GM18951 (cell line): ENCODE data around the gene IGLL5.

Source experiments
- POLR2A ChIP-seq: IDR thresholded peaks from 4 replicates; pipeline ENCODE4 v1.6.1; 2011; ENCODE audit warnings: mild to moderate bottlenecking; ENCODE audit not compliant: insufficient read length, insufficient read depth; ENCODE audit errors: extremely low read depth
- in situ Hi-C: fragments of 300-500 bp; cut with MboI; formaldehyde crosslinking; loops from one replicate; pipeline ENCODE4 v1.12.0; 2022; ENCODE audit warnings: low sequenced_read_pairs, mixed read lengths, inconsistent platforms; ENCODE audit not compliant: unreplicated experiment

Gene IGLL5

DNA sequence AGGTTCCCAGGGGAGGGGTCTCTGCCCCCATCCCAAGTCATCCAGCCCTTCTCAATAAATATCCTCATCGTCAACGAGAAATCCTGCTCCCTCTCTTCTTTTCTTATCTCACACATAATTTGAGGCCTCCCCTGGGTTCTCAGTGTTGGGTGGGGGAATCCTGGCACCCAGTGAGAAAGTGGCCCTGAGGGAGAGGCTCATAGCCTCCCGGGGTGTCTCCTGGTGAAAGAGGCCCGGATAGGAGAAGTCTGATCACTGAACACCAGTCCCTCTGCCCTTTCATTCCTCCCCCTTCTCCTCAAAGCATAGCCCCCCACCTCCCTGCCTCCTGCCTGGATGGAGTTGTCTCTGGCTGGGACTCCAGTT lies 35.3 kb downstream of the IGLL5 start:
- in situ Hi-C loops: no loop called here
- no peak for TF ChIP-seq POLR2A

- in situ Hi-C loops: no loop called here
- TF ChIP-seq POLR2A: no peak
Observed at GRCh38 chr22:22923379-22923778, 35.8 kb downstream of the IGLL5 start.

GRCh38 chr22:22923930-22924329 lies 36.3 kb downstream of the IGLL5 start:
- TF ChIP-seq POLR2A: no peak
- in situ Hi-C loops: no loop called here

- in situ Hi-C loops: no loop called here
- TF ChIP-seq POLR2A: no peak
Observed at GRCh38 chr22:22924369-22925145, 36.9 kb downstream of the IGLL5 start.

GRCh38 chr22:22925146-22925804 lies 37.7 kb downstream of the IGLL5 start:
- in situ Hi-C loops: no loop called here
- TF ChIP-seq POLR2A: no peak

DNA sequence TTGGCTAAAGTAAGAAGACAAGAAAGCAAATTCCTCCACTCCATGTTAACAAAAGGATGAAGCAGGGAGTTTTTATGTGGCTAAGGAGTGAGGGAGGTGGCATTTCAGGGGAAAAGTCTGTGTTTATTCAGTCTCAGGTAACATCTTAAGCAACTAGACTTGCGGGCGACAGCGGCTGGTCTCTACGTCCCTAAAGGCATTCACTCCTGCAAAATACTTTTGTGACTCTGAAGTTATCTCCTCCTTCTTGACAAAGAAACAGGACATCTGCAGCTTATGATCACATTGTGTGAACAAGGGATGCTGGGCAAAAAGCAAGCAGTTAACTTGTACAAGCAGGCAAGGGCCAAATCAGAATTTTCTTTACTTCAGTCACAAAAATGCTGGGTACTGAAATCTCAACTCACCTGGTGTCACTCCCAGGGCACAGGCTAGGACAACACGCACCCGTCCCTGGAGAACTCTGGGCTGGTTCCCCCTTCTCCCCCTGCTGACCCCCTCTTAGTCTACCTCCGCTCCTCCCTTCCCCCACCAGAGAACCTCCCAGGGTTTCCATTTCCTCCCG lies 38.3 kb downstream of the IGLL5 start:
- in situ Hi-C loops: no loop called here
- no peak for TF ChIP-seq POLR2A

- in situ Hi-C loops: no loop called here
- TF ChIP-seq POLR2A: no peak
Observed at GRCh38 chr22:22926370-22927195, 39.0 kb downstream of the IGLL5 start.

- in situ Hi-C loops: no loop called here
- no peak for TF ChIP-seq POLR2A
Observed at GRCh38 chr22:22927196-22927887, 39.7 kb downstream of the IGLL5 start.

DNA sequence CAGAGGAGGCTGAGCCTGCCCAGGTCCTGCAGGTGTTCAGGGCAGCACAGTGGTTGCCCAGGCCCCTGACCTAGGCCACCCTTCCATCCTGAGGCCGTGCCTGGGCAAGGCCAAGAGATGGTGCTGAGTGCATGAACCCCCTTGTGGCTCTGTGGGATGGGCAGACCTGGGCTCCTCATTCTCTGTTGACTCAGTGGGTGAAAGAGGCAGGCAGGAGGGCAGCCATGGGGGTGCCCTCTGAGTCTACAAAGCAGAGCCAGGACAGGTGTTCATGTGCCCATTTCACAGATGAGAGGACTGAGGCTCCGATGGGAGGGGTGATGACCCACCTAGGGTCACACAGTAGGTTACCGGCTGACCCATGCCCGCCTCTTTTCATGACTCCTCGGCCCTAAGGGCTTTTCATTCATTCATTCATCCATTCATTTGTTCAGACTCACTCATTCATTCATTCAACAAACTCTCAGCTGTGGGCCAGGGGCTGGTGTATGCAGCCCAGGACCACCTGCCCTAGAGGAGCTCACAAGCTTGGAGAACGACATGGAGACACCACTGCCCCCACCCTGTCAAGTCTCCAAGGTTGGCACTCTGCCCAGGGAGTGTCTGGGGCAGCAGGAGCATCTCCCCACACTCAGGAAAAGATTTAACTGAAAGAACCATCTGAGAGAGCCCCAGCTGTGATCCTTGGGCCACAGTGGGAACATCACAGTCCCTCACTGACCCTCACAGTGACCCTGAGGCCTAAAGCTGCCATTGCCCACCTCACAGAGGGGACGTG lies 40.5 kb downstream of the IGLL5 start:
- in situ Hi-C loops: no loop called here
- no peak for TF ChIP-seq POLR2A

- TF ChIP-seq POLR2A: peak; percentile 39
Observed at GRCh38 chr22:22928666-22929380, 41.2 kb downstream of the IGLL5 start.

DNA sequence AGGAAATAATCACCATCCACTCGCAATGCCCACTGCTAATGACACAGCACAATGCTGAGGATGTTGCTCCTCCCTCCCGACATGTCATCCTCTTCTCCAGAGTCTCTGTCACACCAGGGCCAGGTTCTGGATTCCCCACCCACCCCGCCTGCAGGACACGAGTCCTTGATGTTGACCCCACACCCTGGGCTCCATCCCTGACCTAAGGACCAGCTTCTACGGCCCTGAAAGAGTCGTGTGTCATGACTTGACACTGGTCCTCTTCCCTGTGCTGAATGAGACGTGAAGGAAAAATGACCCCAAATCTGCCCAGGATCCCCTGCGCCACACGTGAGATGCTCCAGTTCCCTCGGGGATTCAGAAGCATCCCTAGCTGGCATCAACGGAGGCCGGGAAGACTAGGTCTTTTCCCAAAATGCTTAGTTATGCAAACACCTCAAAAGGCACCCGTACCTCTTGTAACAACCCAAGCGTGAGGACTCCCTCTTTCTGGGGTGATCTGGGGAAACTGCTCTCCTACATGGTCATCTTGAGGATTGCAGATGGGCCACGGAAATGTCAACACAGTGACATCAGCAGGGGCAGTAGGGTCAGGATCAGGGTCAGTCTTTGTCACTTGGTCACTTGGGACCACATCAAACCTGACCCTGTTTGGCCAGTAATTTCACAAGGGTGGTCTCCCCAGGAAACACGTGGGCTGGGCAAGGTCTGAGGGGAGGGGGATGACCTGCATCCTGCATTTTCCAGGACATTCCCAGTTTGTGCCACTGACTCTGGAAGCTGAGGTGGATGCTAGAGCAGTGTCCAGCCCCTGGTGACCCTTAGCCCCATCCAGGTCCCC lies 42.0 kb downstream of the IGLL5 start:
- no peak for TF ChIP-seq POLR2A
- in situ Hi-C loops: no loop called here

More at GRCh38 chr22:22928666-22929380, 41.2 kb downstream of the IGLL5 start:
- in situ Hi-C loops: no loop called here
